Measurements from ENCODE around the gene TTC21B.
A peak's percentile ranks its signal among the peaks of the same experiment; 100 is the strongest.

TTC21B gene

DNA sequence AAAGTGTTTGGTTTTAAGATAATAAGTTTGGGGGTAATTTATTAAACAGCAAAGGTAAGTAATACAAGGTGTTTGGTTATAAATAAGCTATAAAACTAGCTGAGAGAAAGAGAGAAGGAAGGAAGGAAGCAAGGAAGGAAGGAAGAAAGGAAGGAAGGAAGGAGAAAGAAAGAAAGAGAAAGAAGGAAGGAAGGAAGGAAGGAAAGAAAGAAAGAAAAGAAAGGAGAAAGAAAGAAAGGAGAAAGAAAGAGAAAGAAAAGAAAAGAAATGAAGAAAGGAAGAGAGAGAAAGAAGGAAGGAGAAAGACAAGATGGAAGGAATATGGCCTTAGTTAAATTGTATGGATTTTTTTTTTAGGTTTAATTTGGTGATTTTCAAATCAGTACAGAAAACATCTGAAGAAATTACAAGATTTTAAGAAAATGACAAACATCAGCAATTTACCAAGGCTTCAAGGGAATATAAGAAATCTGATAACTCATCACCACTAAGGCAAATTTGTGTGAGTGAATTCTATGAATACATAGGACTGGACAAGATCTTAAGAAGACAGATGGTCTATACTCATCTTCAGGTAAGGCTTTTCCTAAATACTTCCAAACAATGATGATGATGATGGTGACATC is 113.1 kb downstream of the TTC21B start:
- Histone ChIP-seq H3K27ac (no peak overlapping the region), H3K27me3 (ENCODE audit: insufficient read depth, low read depth, severe bottlenecking) (no peaks in the 10 kb centered on the region), H3K36me3 (no peaks in the 10 kb centered on the region), H3K9me3 (ENCODE audit: severe bottlenecking) (no peaks in the 10 kb centered on the region), H3K4me3 (ENCODE audit: low read depth, low read length) (no peak overlapping the region)
- TF ChIP-seq, protein P1, sequence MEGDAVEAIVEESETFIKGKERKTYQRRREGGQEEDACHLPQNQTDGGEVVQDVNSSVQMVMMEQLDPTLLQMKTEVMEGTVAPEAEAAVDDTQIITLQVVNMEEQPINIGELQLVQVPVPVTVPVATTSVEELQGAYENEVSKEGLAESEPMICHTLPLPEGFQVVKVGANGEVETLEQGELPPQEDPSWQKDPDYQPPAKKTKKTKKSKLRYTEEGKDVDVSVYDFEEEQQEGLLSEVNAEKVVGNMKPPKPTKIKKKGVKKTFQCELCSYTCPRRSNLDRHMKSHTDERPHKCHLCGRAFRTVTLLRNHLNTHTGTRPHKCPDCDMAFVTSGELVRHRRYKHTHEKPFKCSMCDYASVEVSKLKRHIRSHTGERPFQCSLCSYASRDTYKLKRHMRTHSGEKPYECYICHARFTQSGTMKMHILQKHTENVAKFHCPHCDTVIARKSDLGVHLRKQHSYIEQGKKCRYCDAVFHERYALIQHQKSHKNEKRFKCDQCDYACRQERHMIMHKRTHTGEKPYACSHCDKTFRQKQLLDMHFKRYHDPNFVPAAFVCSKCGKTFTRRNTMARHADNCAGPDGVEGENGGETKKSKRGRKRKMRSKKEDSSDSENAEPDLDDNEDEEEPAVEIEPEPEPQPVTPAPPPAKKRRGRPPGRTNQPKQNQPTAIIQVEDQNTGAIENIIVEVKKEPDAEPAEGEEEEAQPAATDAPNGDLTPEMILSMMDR (IDR thresholded peaks at IDR 0.05; ENCODE audit: low read depth, low read length), result no peak
- DNase-seq, result no peak

DNA sequence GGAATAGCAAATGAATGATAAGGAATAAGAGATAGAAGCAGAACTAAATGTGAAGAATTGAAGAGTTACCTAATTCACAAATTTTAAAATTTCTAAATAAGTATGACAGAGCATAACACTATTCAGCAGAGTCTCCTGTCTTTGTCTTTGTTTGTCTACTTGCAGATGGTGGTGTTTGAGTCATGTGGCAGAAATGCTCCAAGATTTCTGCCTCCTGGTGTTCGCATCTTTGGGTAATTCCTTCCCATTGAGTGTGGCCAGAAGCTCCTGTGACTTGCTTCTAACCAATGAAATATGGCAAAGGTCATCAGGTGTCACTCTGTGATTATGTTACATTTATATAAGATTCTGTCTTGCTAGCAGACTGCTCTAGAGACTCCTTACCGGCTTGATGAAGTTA is 114.0 kb downstream of the TTC21B start:
- Histone ChIP-seq H3K4me3 (ENCODE audit: low read depth, low read length) (no peak overlapping the region), H3K9me3 (ENCODE audit: severe bottlenecking) (no peaks in the 10 kb centered on the region), H3K36me3 (no peaks in the 10 kb centered on the region), H3K27ac (no peak overlapping the region), H3K27me3 (ENCODE audit: insufficient read depth, low read depth, severe bottlenecking) (no peaks in the 10 kb centered on the region)
- DNase-seq, result no peak
- TF ChIP-seq, protein P1 (IDR thresholded peaks at IDR 0.05; ENCODE audit: low read depth, low read length), result no peak

DNA sequence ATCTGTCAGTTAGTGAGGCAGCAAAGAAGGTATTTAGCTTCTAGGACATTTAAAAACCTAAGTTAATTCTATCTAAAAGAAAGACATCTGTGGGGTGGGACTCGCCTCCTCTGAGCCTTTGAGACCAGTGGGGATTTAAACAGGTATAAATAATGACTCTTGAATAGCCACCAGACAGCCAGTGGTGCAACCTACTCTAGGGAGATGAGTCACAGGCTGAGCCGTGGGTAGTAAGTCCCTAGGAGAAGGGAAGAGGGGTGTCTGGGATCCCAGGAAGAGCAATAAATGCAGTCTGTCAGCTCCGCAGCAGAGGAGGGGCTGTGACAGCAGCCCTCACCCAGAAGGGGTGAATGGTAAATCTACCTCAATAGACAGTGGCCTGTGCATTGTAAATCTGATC is 116.5 kb downstream of the TTC21B start:
- Histone ChIP-seq H3K27me3 (ENCODE audit: insufficient read depth, low read depth, severe bottlenecking) (no peaks in the 10 kb centered on the region), H3K36me3 (no peaks in the 10 kb centered on the region), H3K9me3 (ENCODE audit: severe bottlenecking) (no peaks in the 10 kb centered on the region), H3K27ac (no peak overlapping the region), H3K4me3 (ENCODE audit: low read depth, low read length) (no peak overlapping the region)
- peak; percentile 50 for DNase-seq
- TF ChIP-seq, protein P1 (IDR thresholded peaks at IDR 0.05; ENCODE audit: low read depth, low read length), result no peak

DNA sequence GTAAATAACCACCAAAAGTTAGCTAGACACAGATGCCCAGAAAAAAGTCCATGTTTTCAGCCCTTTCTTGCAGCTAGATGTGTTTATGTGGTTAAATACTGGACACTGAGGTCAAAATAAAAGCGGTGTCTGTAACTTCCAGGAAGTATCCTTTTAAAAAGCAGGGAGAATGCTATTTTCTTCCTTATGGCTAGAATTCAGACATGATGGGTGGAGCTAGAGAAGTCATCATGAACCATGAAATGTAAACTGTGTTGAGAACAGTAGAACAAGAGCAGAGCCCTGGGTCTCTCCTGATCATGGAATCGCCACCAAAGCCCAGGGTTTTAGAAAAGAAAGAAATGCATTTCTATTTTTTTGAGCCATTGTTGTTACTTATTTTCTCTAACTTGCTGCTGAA is 118.2 kb downstream of the TTC21B start:
- TF ChIP-seq, protein P1 (IDR thresholded peaks at IDR 0.05; ENCODE audit: low read depth, low read length), result no peak
- no peak overlapping the region for H3K27ac ChIP-seq
- H3K9me3 ChIP-seq (ENCODE audit: severe bottlenecking), result no peaks in the 10 kb centered on the region
- DNase-seq, result no peak
- H3K36me3 ChIP-seq, result no peaks in the 10 kb centered on the region
- H3K4me3 ChIP-seq (ENCODE audit: low read depth, low read length), result no peak overlapping the region
- H3K27me3 ChIP-seq (ENCODE audit: insufficient read depth, low read depth, severe bottlenecking), result no peaks in the 10 kb centered on the region

DNA sequence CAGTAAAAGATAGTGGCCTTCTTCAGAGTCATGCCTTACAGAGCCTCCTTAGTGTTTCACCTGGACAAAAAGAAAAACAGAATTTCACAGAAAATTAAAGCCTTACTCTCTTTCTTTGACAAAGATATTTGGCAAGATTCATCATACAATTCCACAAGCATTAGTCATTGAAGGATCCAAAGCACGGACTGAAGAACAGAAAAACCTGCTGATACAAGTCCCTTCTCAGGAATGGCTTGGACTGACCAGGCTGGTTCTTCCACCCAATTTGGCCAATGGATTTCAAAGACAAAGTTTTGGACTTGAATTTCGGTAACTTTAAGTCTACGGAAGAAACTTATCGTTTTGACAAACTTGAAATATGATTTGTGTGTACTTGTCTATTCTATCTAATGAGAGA is 120.4 kb downstream of the TTC21B start:
- H3K27ac ChIP-seq, result no peak overlapping the region
- H3K4me3 ChIP-seq (ENCODE audit: low read depth, low read length), result no peak overlapping the region
- no peaks in the 10 kb centered on the region for H3K27me3 ChIP-seq (ENCODE audit: insufficient read depth, low read depth, severe bottlenecking)
- DNase-seq, result no peak
- TF ChIP-seq, protein P1 (IDR thresholded peaks at IDR 0.05; ENCODE audit: low read depth, low read length), result no peak
- H3K9me3 ChIP-seq (ENCODE audit: severe bottlenecking), result no peaks in the 10 kb centered on the region
- no peaks in the 10 kb centered on the region for H3K36me3 ChIP-seq

DNA sequence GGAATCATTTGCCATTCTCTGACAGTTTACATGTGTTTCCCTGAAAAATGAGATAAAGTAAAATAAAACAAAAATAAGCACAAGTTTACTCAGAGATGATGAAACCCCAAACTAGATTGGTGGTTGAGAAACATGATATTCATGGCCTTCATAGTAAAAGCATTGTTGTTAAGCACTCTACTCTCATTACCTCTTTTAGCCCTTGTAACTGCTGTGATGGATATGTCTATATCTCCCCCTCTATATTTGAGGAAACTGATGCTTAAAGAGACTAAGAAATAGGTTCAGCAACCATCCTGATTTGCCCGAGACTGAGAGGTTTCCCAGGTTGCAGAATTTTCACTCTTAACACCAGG is 125.7 kb downstream of the TTC21B start:
- H3K36me3 ChIP-seq, result no peaks in the 10 kb centered on the region
- no peaks in the 10 kb centered on the region for H3K27me3 ChIP-seq (ENCODE audit: insufficient read depth, low read depth, severe bottlenecking)
- no peak for DNase-seq
- H3K27ac ChIP-seq, result no peak overlapping the region
- TF ChIP-seq, protein P1 (IDR thresholded peaks at IDR 0.05; ENCODE audit: low read depth, low read length), result no peak
- no peaks in the 10 kb centered on the region for H3K9me3 ChIP-seq (ENCODE audit: severe bottlenecking)
- H3K4me3 ChIP-seq (ENCODE audit: low read depth, low read length), result no peak overlapping the region
